Tibial nerve (tissue), 4 donors: ENCODE data around the gene CNTN2.

Experiments used
- EP300 ChIP-seq, 2 donors: sonication (generic); formaldehyde crosslinking; IDR thresholded peaks; one replicate each; pipeline ENCODE4 v1.6.1; 2017; ENCODE audit warnings: antibody characterized with exemption in 2 of 2, mild to moderate bottlenecking in 1 of 2
- POLR2A ChIP-seq, 2 donors: fragments of 450-650 bp; IDR thresholded peaks; one replicate each; pipeline ENCODE4 v1.6.1; 2017; ENCODE audit warnings: antibody characterized with exemption in 2 of 2, mild to moderate bottlenecking in 2 of 2, moderate library complexity in 2 of 2
- TF ChIP-seq, protein P1 (sequence below), 5 experiments: fragments of 200-600 bp in 3 of 5; fragments of 450-650 bp in 2 of 5; sonication (generic) in 3 of 5; IDR thresholded peaks; one replicate each; pipeline ENCODE4 v1.5.1; 2016 to 2019; ENCODE audit warnings: antibody characterized with exemption in 5 of 5, mild to moderate bottlenecking in 3 of 5, moderate library complexity in 2 of 5

DNA sequence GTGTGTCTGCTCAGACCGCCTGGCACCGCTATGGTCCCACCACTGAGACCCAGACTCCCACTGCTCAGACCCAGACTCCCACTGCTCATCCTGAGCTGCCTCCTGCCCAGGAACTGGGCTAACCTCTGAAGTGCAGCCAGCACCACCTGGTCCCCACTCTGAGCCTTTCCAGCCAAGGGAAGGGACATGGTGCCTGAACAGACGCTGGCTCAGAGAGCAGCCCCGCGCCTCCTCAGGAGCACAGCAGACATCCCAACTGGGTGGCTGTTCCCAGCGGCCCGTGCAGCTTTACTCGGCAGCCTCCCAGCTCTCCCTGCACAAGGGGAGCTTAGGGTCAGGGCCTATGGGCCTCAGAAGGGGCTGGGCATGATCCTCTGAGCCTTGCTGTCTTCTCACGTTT, 27.8 kb upstream of the CNTN2 start:
- TF ChIP-seq, protein P1, sequence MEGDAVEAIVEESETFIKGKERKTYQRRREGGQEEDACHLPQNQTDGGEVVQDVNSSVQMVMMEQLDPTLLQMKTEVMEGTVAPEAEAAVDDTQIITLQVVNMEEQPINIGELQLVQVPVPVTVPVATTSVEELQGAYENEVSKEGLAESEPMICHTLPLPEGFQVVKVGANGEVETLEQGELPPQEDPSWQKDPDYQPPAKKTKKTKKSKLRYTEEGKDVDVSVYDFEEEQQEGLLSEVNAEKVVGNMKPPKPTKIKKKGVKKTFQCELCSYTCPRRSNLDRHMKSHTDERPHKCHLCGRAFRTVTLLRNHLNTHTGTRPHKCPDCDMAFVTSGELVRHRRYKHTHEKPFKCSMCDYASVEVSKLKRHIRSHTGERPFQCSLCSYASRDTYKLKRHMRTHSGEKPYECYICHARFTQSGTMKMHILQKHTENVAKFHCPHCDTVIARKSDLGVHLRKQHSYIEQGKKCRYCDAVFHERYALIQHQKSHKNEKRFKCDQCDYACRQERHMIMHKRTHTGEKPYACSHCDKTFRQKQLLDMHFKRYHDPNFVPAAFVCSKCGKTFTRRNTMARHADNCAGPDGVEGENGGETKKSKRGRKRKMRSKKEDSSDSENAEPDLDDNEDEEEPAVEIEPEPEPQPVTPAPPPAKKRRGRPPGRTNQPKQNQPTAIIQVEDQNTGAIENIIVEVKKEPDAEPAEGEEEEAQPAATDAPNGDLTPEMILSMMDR (IDR thresholded peaks at IDR 0.05) = no peak
- TF ChIP-seq EP300 (IDR thresholded peaks at IDR 0.05) = no peak
- TF ChIP-seq POLR2A (IDR thresholded peaks at IDR 0.05) = no peak
